H1 (cell line): ENCODE results near the gene KLF9. TPM values are rescaled to one million over a fixed set of nuclear protein-coding genes. Genes with fewer than 3 reads are reported as not detected.

Source experiments
- CTCF ChIA-PET: fragments of 300-600 bp; sonication (Branson Sonifier 250); formaldehyde crosslinking; loops from one replicate; lab custom pipeline; 2021; ENCODE audit not compliant: partially characterized antibody; lab: Charles Lee
- POLR2A ChIA-PET: fragments of 300-600 bp; sonication (Branson Sonifier 250); formaldehyde crosslinking; loops from one replicate; lab custom pipeline; 2021; ENCODE audit warnings: inconsistent platforms; ENCODE audit not compliant: partially characterized antibody; lab: Charles Lee
- DNase-seq, 2 experiments: peaks; one replicate each; pipeline versions ENCODE4 v3.0.0 to v3.0.0-alpha.2; 2010 to 2022; ENCODE audit warnings: low spot score in 2 of 2, low read depth in 1 of 2, mixed read lengths in 1 of 2
- FAIRE-seq: peaks from 2 replicates; lab custom pipeline; 2011; peaks lifted over from hg19 to GRCh38; lab: Jason Lieb, UNC
- H2AFZ ChIP-seq: 2 replicates; pipeline ENCODE4 v1.8.1; 2012; ENCODE audit warnings: low read length, inconsistent platforms
- H2AK5ac ChIP-seq: 2 replicates; pipeline ENCODE4 v1.6.1; 2013; ENCODE audit warnings: low read depth, low read length
- H2BK120ac ChIP-seq: replicated peaks from 2 replicates; pipeline ENCODE3; 2013; ENCODE audit warnings: low read depth, low read length, inconsistent platforms
- H2BK12ac ChIP-seq: 2 replicates; pipeline ENCODE4 v1.6.1; 2013; ENCODE audit warnings: low read depth, low read length
- H2BK15ac ChIP-seq: 2 replicates; pipeline ENCODE4 v1.6.1; 2013; ENCODE audit warnings: low read length
- H2BK20ac ChIP-seq: 2 replicates; pipeline ENCODE4 v1.6.1; 2013; ENCODE audit warnings: low read length
- H2BK5ac ChIP-seq: 2 replicates; pipeline ENCODE4 v1.6.1; 2013; ENCODE audit warnings: low read depth, low read length
- H3K14ac ChIP-seq: 2 replicates; pipeline ENCODE4 v1.6.1; 2013; ENCODE audit warnings: inconsistent platforms; ENCODE audit not compliant: insufficient read length
- H3K18ac ChIP-seq: 2 replicates; pipeline ENCODE4 v1.6.1; 2013; ENCODE audit warnings: low read length; ENCODE audit errors: extremely low read depth
- H3K23ac ChIP-seq: 2 replicates; pipeline ENCODE4 v1.6.1; 2013; ENCODE audit warnings: inconsistent platforms; ENCODE audit not compliant: insufficient read length
- H3K23me2 ChIP-seq: 2 replicates; pipeline ENCODE4 v1.6.1; 2013; ENCODE audit warnings: low read depth, low read length
- H3K27ac ChIP-seq: 2 replicates; pipeline ENCODE4 v1.6.1; 2011; ENCODE audit warnings: low read depth, low read length, inconsistent platforms
- H3K27me3 ChIP-seq, 4 experiments: replicated peaks in 1 of 4; 1 replicate in 1 of 4; 2 replicates in 3 of 4; pipeline versions ENCODE4 v1.6.1 to v1.8.1; 2011 to 2013; ENCODE audit warnings: low read length in 3 of 4, mild to moderate bottlenecking in 3 of 4, inconsistent platforms in 2 of 4, mixed read lengths in 2 of 4, moderate library complexity in 1 of 4; ENCODE audit not compliant: control insufficient read depth in 3 of 4, insufficient read depth in 3 of 4; ENCODE audit errors: extremely low read depth in 1 of 4
- H3K36me3 ChIP-seq, 4 experiments: 2 replicates each; pipeline versions ENCODE4 v1.6.1 to v1.8.1; 2011 to 2013; ENCODE audit warnings: mild to moderate bottlenecking in 4 of 4, low read length in 3 of 4, moderate library complexity in 2 of 4, control low read depth in 1 of 4, inconsistent platforms in 1 of 4; ENCODE audit not compliant: insufficient read depth in 4 of 4, control insufficient read depth in 2 of 4
- H3K4ac ChIP-seq: replicated peaks from 2 replicates; pipeline ENCODE3; 2013; ENCODE audit warnings: low read length, low read depth, mixed read lengths, inconsistent platforms; ENCODE audit not compliant: insufficient read length
- H3K4me1 ChIP-seq, 4 experiments: replicated peaks in 1 of 4; 1 replicate in 1 of 4; 2 replicates in 3 of 4; pipeline versions ENCODE4 v1.6.1 to v1.8.1; 2011 to 2013; ENCODE audit warnings: low read length in 3 of 4, inconsistent platforms in 2 of 4, mixed read lengths in 1 of 4; ENCODE audit not compliant: insufficient read depth in 4 of 4, control insufficient read depth in 3 of 4
- H3K4me2 ChIP-seq, 2 experiments: 2 replicates each; pipeline versions ENCODE4 v1.6.1 to v1.8.1; 2011 to 2013; ENCODE audit warnings: low read depth in 2 of 2, low read length in 2 of 2, control low read depth in 1 of 2, inconsistent platforms in 1 of 2, mild to moderate bottlenecking in 1 of 2; ENCODE audit not compliant: insufficient read depth in 1 of 2
- H3K4me3 ChIP-seq, 4 experiments: fragments of 200-600, 300-600 bp in 1 of 4; sonication (generic), shearing (Covaris generic), sonication (Bioruptor Twin) in 1 of 4; 2 replicates each; pipeline versions ENCODE4 v1.5.1 to v1.8.1; 2011 to 2016; ENCODE audit warnings: low read length in 4 of 4, low read depth in 3 of 4, control low read depth in 2 of 4, inconsistent platforms in 2 of 4, mild to moderate bottlenecking in 2 of 4, mixed read lengths in 1 of 4, moderate library complexity in 1 of 4; ENCODE audit not compliant: insufficient read depth in 2 of 4; ENCODE audit errors: extremely low read depth in 1 of 4
- H3K56ac ChIP-seq: replicated peaks from 2 replicates; pipeline ENCODE3; 2013; ENCODE audit warnings: low read depth, mild to moderate bottlenecking, mixed read lengths, low read length, inconsistent platforms; ENCODE audit not compliant: insufficient read length
- H3K79me1 ChIP-seq: 2 replicates; pipeline ENCODE4 v1.6.1; 2013; ENCODE audit warnings: low read depth, low read length, control low read depth
- H3K79me2 ChIP-seq, 2 experiments: 2 replicates each; pipeline versions ENCODE4 v1.6.1 to v1.8.1; 2012 to 2013; ENCODE audit warnings: low read length in 2 of 2, mild to moderate bottlenecking in 2 of 2, inconsistent platforms in 1 of 2; ENCODE audit not compliant: insufficient read depth in 2 of 2, control insufficient read depth in 1 of 2
- H3K9ac ChIP-seq, 4 experiments: replicated peaks in 1 of 4; 1 replicate in 1 of 4; 2 replicates in 3 of 4; pipeline versions ENCODE4 v1.6.1 to v1.8.1; 2011 to 2013; ENCODE audit warnings: low read depth in 3 of 4, low read length in 3 of 4, control low read depth in 2 of 4, mild to moderate bottlenecking in 2 of 4, moderate library complexity in 2 of 4, inconsistent platforms in 1 of 4; ENCODE audit errors: extremely low read depth in 1 of 4
- H3K9me3 ChIP-seq, 2 experiments: 2 replicates each; pipeline versions ENCODE4 v1.6.1 to v1.8.1; 2012 to 2013; ENCODE audit warnings: mild to moderate bottlenecking in 2 of 2, moderate library complexity in 2 of 2, control low read depth in 1 of 2, inconsistent platforms in 1 of 2, low read depth in 1 of 2, low read length in 1 of 2, mixed read lengths in 1 of 2; ENCODE audit not compliant: insufficient read depth in 2 of 2
- H4K20me1 ChIP-seq, 2 experiments: replicated peaks in 1 of 2; 2 replicates each; pipeline versions ENCODE3 to v1.8.1; 2011 to 2013; ENCODE audit warnings: inconsistent platforms in 2 of 2, low read length in 2 of 2, mild to moderate bottlenecking in 1 of 2; ENCODE audit not compliant: insufficient read depth in 2 of 2, control insufficient read depth in 1 of 2
- H4K5ac ChIP-seq: 2 replicates; pipeline ENCODE4 v1.6.1; 2013; ENCODE audit warnings: low read length, low read depth, mixed read lengths, inconsistent platforms; ENCODE audit not compliant: insufficient read length
- H4K8ac ChIP-seq: 2 replicates; pipeline ENCODE4 v1.8.0; 2013; ENCODE audit warnings: mild to moderate bottlenecking, moderate library complexity, low read length, inconsistent platforms; ENCODE audit not compliant: insufficient read depth; ENCODE audit errors: extremely low read depth
- H4K91ac ChIP-seq: replicated peaks from 2 replicates; pipeline ENCODE3; 2013; ENCODE audit warnings: low read length, mixed read lengths, inconsistent platforms; ENCODE audit not compliant: insufficient read length
- BACH1 ChIP-seq: IDR thresholded peaks from 2 replicates; pipeline ENCODE4 v1.6.1; 2012; ENCODE audit warnings: low read length, improper control_type of control experiment
- CHD1 ChIP-seq: IDR thresholded peaks from 2 replicates; pipeline ENCODE4 v1.6.1; 2012; ENCODE audit warnings: low read depth, low read length, improper control_type of control experiment
- GABPA ChIP-seq: IDR thresholded peaks from 2 replicates; pipeline ENCODE4 v1.6.1; 2011; ENCODE audit warnings: mild to moderate bottlenecking, low read length, moderate library complexity, borderline replicate concordance; ENCODE audit not compliant: insufficient read depth
- SIRT6 ChIP-seq: IDR thresholded peaks from one replicate; pipeline ENCODE4 v1.7.1; 2012; ENCODE audit warnings: low read length, inconsistent platforms
- SP1 ChIP-seq: IDR thresholded peaks from 2 replicates; pipeline ENCODE4 v1.6.1; 2011; ENCODE audit warnings: low read depth, low read length
- TEAD4 ChIP-seq: IDR thresholded peaks from 2 replicates; pipeline ENCODE4 v1.6.1; 2012; ENCODE audit warnings: low read depth, low read length, inconsistent platforms, mixed read lengths
- YY1 ChIP-seq: IDR thresholded peaks from 2 replicates; pipeline ENCODE4 v1.6.1; 2011; ENCODE audit warnings: low read depth, mild to moderate bottlenecking, low read length
- WGBS, 2 experiments: shearing (Covaris generic) in 1 of 2; methylation state at CpG; one replicate each; pipeline versions ENCODE4 v1.1.6 to v1.1.7; 2013 to 2015; ENCODE audit warnings: low lambda C conversion rate in 2 of 2, mixed read lengths in 2 of 2, inconsistent platforms in 1 of 2, low coverage in 1 of 2, missing lambda C conversion rate in 1 of 2; ENCODE audit not compliant: insufficient replicate concordance in 2 of 2, insufficient coverage in 1 of 2, insufficient read length in 1 of 2; ENCODE audit errors: extremely low coverage in 1 of 2, missing lambda C conversion rate in 1 of 2; 5-methylcytosine and 5-hydroxymethylcytosine counted together
- polyA plus RNA-seq, 7 experiments: library from polyadenylated mRNA; depleted of rRNA in 3 of 7; stranded (reverse) in 5 of 7; unstranded in 2 of 7; fragments of >200 nt in 5 of 7; fragments of 200-250 nt in 2 of 7; gene quantifications; 1 replicate in 5 of 7; 2 replicates in 1 of 7; 4 replicates in 1 of 7; pipeline versions ENCODE4 v1.2.1 to v1.2.3, GENCODE V29; 2011 to 2013; ENCODE audit warnings: missing spikeins in 2 of 7, mixed read lengths in 2 of 7
- total RNA-seq: library from RNA; stranded (reverse); fragmentation: NEBNext Ultra II Directional; extraction: Animal tissue kit (Norgen Biotek cat#: 25700); gene quantifications from 2 replicates; pipeline ENCODE4 v1.2.1, GENCODE V29; 2021
- TF ChIP-seq, protein P1 (sequence below): IDR thresholded peaks from 2 replicates; pipeline ENCODE4 v1.6.1; 2012; ENCODE audit warnings: inconsistent platforms

Gene KLF9
- total and polyA plus RNA-seq, 2 of the 8 experiments (the other 6 are each of a cell fraction or from before 2014, with no cell fraction given) = 0.47 to 0.82 TPM

DNA sequence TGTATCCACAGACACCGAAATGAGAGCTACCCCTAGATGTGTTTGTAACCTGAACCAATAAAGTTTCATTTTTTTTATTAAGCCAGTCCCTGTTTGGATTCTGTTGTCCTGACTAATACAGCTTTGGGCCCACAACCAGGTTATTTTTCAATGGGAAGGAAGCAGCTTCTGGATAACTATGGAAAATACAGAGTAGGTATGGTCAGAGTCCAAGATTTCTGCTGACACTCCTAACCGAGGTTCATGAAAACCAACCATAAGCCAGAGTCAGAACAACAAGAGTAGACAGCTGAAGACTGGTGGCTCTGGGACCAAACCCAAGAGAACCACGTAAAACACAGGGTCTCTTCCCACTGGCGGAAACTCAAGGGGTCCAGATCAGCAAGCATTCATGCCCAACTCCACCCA, 10.8 kb downstream of the KLF9 start:
- no peak overlapping the region for H3K14ac ChIP-seq
- no peak overlapping the region for H2BK15ac ChIP-seq
- H3K36me3 ChIP-seq = no peaks in the 10 kb centered on the region
- no peak overlapping the region for H4K5ac ChIP-seq
- H2AK5ac ChIP-seq = no peak overlapping the region
- H2BK20ac ChIP-seq = no peak overlapping the region
- 89% methylated on average over 4 of the region's 4 CpGs; no CpG with 5 or more reads in 1 of the 2 experiments for WGBS, 2 experiments
- TF ChIP-seq GABPA (no peak), SP1 (no peak), TEAD4 (no peak), SIRT6 (no peak), CHD1 (no peak), BACH1 (no peak), YY1 (no peak)
- TF ChIP-seq, protein P1, sequence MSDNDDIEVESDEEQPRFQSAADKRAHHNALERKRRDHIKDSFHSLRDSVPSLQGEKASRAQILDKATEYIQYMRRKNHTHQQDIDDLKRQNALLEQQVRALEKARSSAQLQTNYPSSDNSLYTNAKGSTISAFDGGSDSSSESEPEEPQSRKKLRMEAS = no peak
- no peaks in the 10 kb centered on the region for H3K79me2 ChIP-seq
- H3K23me2 ChIP-seq = no peaks in the 10 kb centered on the region
- H2AFZ ChIP-seq = no peak overlapping the region
- no peak overlapping the region for H3K4ac ChIP-seq
- no peak overlapping the region for H3K27ac ChIP-seq
- 0 out of 7 replicates have a peak, but pooled peaks cover 0 to 3% (median 0%) of the 10 kb centered on the region in 4 experiments for H3K27me3 ChIP-seq
- no peaks in the 10 kb centered on the region for H3K9me3 ChIP-seq
- H2BK5ac ChIP-seq = no peak overlapping the region
- H3K18ac ChIP-seq = no peak overlapping the region
- DNase-seq (no peak), FAIRE-seq (no peak)
- no peak overlapping the region for H4K91ac ChIP-seq
- no peak overlapping the region for H4K8ac ChIP-seq
- H3K23ac ChIP-seq = no peak overlapping the region
- H3K56ac ChIP-seq = no peak overlapping the region
- POLR2A ChIA-PET = no interaction called here
- H3K4me2 ChIP-seq = no peak overlapping the region
- H3K4me3 ChIP-seq = no peak overlapping the region
- no peaks in the 10 kb centered on the region for H3K79me1 ChIP-seq
- H2BK12ac ChIP-seq = no peak overlapping the region
- no peak overlapping the region for H2BK120ac ChIP-seq
- H3K4me1 ChIP-seq = peaks cover 4 to 11% (median 6%) of the 10 kb centered on the region in 4 experiments; a peak in 4 of 7 replicates
- no peak overlapping the region for H3K9ac ChIP-seq
- CTCF ChIA-PET = interaction anchor here (1.0 to 4.7 kb wide), 4 partner anchors 10 to 15 kb away, joined by 3 to 18 read pairs (median 6); no protein-coding TSS in a partner anchor
- peaks cover 0 to 1% of the 10 kb centered on the region in 2 experiments for H4K20me1 ChIP-seq
